Measurements from ENCODE around the gene PICALM. TPM values are rescaled to one million over a fixed set of nuclear protein-coding genes. Genes with fewer than 3 reads are reported as not detected.

Gene PICALM
- total and polyA plus RNA-seq, 9 of the 15 experiments (the other 6 are each of a cell fraction or from before 2014, with no cell fraction given): 41.3 to 990 (median 309) TPM

GRCh38 chr11:86068138-86068871 lies 579 bp downstream of the PICALM start (continued):
- TF ChIP-seq E4F1 (CRISPR knock-in tag; IDR thresholded peaks at IDR 0.05; ENCODE audit: borderline replicate concordance) (no peak), ZBTB40 (IDR thresholded peaks at IDR 0.05) (0 out of 2 replicates have a peak, but pooled peaks have one; percentile 17), ZBTB40 (CRISPR knock-in tag; IDR thresholded peaks at IDR 0.05) (no peak), BRD9 (IDR thresholded peaks at IDR 0.05; ENCODE audit: low read depth, partially characterized antibody) (no peak), MTA3 (IDR thresholded peaks at IDR 0.05; ENCODE audit: borderline replicate concordance) (0 out of 2 replicates have a peak, but pooled peaks have one; percentile 24), SFPQ (IDR thresholded peaks at IDR 0.05; ENCODE audit: low read depth, low read length) (no peak), HLTF (IDR thresholded peaks at IDR 0.05) (peak; percentile 45; the same call in 1 of the 2 replicates), ZSCAN29 (IDR thresholded peaks at IDR 0.05) (no peak; the same call in 1 of the 2 replicates), NR2F6 (CRISPR knock-in tag; IDR thresholded peaks at IDR 0.05) (0 out of 2 replicates have a peak, but pooled peaks have one; percentile 39), JUND (IDR thresholded peaks at IDR 0.05; ENCODE audit: borderline replicate concordance, low read depth, low read length) (peak; percentile 2; the same call in 1 of the 2 replicates), JUND (tag; IDR thresholded peaks at IDR 0.05; ENCODE audit: borderline replicate concordance, low read depth, low read length) (no peak), EP300 (IDR thresholded peaks at IDR 0.05; ENCODE audit: low read length) (no peak)

All from K562 (cell line).